HG03378 (cell line): ENCODE measurements around the gene MAP2K6.

Experiments
- ATAC-seq: cut with Tn5 transposase; IDR thresholded peaks from one replicate; pipeline ENCODE4 v1.9.1; 2021; ENCODE audit warnings: mild to moderate bottlenecking, moderate library complexity; ENCODE audit not compliant: unreplicated experiment

Gene MAP2K6

DNA sequence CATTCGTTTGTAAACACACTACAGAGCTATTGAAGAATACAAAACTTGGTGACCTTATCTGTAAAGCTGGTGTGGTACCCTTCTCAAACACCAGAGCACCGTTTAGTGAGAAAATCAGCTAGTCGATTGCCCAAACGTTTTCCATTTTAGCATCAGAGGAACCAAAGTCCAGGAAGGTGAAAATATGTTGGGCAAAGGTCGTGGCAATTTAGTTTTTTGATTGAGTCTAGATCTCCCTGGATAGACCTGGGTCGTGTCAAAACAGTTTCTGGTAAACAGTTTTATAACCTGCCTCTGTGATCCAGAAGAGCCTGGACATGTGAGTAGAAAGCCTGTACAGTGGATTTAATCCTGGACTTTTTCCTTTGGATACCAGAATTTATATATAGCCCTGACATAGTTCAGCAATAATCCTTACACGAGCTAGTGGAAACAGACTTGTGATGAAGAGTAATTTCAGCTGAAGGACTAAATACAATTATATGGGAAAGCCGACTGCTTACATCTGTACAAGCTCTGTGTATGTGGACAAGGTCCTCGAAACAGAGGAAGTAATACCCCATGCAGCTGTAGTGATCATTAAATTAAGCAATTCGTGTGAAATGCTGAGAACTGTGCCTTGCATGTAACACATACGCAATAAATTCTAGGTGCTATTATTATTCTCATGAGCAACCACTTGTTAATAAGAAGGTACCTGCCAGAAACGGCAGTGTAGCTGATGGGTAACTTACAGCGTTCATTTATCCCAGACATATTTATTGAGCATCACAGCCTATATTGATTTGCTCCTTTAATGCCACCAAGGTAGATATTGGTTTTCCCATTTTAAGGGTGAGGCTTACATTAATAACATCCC, 72.5 kb downstream of the MAP2K6 start:
- no peak for ATAC-seq

DNA sequence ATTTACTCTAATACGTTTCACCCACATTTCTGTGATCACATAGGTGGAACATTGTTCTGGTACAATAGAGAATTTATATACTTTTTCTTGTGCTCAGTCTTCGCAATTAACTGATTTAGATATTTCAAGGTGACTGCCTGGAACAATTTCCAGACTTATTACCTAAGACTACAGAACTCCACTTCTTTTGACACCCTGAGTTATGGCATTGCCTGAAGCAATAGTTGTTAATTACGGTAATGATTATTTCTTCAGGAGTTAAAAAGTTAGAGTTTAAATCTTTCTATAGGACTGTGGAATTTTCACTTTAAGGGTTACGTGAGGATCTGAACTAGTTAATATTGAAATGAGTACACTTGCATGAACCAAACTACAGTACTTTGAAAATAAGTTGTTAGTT, 74.8 kb downstream of the MAP2K6 start:
- ATAC-seq, result no peak

DNA sequence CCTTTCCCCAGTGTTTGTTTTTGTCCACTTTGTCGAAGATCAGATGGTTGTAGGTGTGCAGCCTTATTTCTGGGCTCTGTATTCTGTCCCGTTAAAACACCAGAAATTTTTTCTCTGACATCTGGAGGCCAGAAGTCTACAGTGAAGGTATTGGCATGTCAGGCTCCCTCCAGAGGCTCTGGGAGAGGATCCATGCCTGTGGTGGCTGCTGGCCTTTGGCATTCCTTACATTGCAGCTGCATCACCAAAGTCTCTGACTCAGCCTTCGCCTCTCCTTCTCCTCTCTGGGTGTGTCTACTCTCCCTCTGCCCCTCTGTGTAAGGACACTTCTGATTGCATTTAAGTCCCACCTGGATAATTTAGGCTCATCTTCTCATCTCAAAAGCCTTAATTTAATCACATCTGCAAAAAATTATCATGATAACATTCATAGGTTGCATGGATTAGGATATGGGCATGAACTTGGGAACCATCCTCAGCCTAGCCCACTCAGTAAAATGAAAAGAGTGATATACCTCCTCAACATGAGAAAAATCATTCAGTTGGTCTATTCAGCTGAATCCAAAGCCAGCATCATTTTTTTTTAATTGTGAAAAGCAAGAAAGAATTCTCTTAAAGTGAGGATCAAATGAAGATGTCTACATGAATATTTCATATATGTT, 78.0 kb downstream of the MAP2K6 start:
- ATAC-seq, result no peak

DNA sequence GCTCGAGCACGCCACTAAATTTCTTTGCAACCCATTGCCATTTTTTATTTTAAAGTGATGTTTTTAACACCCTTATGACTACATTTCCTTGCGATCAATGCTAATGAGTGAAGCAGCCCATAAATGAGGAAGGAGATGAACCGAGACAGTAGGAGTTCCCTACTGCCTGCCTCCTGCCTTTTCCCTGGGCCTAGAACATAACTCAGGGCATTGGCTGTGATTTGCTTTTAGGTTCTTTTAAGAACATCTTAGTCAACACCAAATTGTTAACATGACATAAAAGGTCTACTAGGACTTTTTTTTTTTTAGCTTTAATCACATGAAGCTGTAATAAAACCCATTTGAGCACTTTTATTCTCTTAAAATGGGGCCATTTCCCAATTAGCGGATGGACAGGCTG, 81.3 kb downstream of the MAP2K6 start:
- ATAC-seq, result no peak

DNA sequence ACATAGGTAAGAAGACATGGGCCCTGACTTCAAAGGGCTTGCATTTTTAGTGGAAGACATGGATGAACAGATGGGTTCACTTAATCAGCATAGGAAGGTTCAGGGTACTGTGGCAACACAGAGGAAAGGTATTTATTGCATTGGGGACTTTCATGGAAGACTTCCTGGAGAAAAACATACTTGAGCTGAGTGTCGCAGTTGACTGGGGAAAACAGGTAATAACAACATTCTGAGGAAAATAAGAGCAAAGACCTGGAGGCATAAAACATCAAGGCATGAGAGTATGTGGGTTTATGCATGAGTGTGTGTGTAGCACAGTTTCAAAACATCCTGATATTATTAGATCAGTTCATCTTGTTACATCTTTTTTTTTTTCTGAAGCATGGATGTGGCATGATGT, 82.7 kb downstream of the MAP2K6 start:
- no peak for ATAC-seq

DNA sequence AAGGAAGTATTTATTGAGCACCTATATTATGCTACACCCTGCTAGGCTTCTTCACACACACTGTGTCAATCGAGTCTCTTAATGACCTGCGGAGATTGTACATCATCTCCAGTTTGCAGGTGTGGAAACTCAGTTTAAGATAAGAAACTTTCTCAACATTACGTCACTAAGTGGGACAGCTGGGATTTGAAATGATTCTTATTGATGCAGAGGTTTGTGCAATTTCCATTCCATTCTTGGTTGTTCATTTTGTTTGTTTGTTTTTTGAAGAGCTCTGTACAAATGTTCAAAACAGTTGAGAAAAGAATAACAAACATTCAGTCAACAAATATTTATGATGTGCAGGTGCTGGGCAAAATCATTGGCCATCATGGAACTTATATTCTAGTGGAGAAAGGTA, 84.8 kb downstream of the MAP2K6 start:
- no peak for ATAC-seq

DNA sequence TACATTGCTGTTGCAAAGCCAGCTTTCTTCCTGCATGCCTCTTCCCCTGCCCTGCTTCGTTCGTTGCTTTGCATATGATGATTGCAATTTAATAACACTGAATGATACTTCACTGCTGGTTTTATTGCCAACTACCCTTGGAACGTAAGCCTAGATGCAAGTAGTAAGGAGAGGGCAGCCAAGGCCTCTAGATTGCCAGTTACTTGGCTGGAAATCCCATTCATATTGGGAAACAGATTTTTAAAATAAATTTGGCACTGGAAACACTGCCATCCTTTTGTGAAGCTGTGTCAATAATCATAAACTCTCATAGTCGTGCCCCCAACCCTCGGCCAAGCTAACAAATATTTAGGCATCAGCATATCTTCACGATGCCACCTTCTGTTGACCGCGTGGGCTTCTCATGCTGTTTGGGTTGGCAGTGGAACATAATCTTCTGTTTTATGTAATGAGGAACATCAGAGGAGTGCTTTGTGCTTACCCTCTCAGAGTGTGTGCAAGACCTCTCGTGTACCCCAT, 86.5 kb downstream of the MAP2K6 start:
- ATAC-seq, result no peak

DNA sequence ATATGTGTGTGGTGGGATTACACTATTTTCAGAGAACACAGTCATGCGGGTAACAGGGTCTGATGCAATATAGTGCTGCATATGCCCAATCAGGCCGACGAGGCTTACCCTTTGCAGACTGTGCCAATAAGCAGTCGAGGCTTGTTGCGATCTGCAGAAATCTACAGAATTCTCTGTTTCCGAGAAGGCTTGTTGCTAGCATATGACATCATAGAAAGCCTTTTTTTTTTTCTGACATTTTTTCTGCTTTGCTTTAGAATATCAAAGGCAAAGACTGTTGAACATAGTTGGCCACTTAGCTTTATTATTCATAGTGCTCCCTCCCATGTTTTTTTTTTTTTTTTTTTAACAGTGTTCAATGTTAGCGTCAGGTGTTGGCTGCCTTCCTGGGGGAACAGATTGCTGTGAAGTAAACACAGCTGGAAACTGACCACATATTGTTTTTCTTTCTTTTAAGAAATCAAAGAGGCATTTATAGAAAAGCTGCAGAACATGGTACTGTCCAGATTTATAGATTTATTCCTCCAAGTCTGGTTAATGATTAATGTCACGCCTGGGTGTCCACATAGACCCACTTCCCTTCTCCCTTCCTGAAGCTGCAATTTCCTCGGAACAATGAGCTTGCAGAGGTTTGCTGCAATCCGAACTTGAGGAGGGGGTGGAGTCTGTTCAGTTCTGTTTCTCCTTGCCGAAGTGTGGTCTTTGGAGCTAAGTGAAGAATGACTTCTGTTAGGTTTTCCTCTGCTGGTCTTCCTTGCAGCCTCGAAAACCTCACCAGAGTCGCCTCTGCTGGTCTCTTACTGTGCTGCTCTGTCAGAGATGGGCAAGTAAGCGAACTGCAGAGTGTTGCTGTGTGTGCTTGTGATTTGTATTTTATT, 87.3 kb downstream of the MAP2K6 start:
- no peak for ATAC-seq

DNA sequence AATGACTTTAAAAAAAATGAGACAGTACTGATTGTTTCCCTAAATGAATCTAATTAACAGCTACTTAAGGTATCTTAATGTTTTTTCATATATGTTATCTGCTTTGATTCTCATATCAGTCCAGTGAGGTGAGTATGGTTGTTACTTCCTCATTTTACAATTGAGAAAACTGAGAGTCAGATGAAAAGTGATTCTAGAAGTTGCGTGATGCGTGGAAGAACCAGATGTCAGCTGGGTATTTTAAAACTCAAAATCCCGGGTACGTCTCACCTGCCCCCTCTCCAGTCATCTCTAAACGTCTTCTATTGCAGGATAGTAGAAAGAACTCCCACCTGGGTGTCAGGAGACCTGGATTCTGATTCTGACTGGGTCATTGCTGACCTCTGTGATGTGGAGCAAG, 89.2 kb downstream of the MAP2K6 start:
- peak; percentile 91 for ATAC-seq

DNA sequence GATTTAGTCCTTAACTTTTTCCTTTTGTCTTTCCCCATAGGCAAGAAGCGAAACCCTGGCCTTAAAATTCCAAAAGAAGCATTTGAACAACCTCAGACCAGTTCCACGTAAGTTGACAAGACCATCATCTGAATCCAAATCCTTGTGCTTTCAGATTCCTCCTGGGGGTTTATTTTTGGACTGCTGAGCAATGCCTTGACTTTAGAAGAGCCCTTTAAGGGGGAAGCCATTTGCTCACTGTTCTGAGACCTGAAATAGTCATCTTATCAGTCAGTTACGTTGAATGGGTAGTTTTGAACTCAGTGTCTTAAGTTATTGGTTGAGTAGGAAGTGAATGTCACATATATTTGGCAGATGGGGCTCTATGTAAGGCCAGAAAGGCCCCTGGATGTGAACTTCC, 91.2 kb downstream of the MAP2K6 start:
- ATAC-seq, result no peak

DNA sequence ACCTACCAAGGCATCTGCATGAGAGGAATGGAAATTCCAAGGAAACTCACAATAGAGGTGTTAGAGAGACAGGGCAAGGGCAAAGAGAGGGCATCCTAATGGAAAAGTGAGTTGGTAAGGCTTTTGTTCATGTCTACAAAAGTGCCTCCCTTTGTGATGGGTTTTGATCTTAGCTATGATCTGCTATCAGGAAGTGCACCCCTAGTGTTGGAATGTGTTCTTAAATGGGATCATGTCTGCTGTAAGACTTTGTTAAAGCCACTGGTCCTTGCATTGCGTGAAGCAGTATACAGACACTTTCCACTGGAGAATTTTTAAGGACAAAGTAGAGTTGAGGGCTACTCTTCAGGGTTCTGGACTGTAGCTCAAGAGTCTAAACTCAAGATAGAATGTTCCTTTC, 92.0 kb downstream of the MAP2K6 start:
- no peak for ATAC-seq

DNA sequence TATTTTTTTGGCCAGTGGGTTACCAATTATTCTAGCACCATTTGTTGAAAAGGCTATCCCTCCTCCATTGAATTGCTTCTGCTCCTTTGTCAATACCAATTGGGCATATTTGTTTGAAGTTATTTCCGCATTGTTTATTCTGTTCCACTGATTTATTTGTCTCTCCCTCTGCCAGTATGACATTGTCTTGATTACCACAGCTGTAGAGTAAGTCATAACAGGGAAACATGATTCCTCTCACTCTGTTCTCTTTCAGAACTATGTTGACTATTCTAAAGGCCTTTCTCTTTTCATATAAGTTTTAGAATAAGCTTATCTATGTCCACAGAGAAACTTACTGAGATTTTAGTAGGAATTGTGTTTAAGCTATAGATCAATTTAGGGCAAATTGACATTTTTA, 94.3 kb downstream of the MAP2K6 start:
- ATAC-seq, result no peak

DNA sequence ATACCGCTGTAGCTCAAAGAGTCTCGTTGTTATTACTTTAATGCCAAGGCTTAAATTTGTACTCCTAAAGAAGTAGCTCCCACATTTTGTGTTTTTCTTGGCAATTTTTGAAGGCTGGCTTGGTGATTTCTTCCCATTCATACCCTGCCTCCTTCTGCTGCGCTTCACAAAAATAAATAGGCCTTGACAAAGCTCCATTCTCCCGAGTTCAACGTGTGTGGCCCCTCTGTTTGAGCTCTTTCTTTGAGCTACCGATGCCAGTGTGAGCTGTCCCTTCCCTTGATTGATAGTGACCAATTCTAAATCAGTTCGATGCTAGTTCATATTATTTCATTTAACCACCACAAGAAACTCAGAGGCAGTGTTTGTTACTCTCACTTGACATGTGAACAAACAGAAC, 96.8 kb downstream of the MAP2K6 start:
- ATAC-seq, result no peak

DNA sequence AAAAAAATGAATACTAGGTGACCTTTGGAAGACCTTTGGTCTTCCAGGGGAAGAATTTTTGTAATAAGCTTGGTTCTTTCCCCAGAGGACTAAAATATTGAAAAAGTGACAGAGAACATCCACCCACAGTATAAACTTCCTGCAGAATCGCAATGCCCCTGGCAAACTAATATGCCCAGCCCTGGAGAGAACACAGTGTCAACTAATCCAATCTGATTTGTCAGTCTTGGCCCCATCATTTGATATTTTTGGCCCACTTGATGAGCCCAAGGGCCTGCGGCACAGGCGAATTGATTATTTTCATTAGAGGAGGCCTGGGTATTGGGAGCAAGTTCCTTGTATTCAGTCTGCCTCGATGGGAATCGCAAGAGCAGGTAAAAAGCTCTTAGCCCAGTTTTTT, 98.4 kb downstream of the MAP2K6 start:
- no peak for ATAC-seq

DNA sequence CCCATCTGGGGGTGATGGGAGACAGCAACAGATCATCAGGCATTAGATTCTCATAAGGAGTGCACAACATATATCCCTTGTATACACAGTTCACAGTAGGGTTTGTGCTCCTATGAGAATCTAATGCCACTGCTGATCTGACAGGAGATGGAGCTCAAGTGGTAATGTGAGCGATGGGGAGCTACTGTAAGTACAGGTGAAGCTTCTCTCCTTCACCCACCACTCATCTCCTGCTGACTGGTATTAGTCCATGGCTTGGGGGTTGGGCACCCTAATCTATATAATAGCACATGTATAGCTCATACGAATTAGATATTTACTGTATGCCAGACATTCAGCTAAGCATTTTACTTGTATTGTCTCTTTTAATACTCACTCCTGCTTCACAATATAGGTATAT, 101.7 kb downstream of the MAP2K6 start:
- ATAC-seq, result peak; percentile 7

DNA sequence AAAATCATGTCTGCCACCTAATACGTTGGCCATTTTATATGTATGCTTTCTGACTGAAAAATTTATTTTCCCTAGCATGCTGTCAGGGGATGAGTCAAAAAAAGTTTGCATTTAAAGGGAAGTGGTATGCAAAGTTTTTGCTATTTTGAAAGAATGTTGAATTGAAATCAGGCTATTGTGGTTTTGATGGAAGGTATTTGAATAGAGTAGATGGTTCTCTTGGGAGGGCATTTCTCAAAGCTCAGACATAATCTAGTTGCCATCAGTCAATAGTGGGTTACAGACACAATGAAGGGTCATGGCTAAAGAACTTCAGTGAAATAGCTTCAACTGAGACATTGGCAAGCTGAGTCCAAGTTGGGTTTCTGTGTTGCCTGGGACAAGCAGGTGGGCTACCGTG, 102.4 kb downstream of the MAP2K6 start:
- ATAC-seq, result peak; percentile 94

DNA sequence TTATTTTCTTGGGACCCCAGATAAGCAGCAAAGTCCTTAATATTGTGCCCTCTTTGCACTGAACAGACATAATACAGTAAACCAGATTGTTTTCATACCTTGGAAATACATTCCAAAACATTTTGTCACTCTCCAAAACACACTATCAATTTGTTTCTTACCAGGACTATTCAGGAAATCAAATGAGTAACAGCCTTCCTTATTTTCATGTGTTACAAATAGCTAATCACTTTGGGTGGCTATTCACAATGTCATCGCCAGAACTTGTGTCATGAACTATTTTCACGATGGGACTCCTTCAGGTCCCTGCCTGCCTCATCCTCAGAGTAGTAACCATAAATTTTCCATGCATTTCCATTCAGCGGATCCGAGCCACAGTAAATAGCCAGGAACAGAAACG, 104.5 kb downstream of the MAP2K6 start:
- ATAC-seq, result no peak

DNA sequence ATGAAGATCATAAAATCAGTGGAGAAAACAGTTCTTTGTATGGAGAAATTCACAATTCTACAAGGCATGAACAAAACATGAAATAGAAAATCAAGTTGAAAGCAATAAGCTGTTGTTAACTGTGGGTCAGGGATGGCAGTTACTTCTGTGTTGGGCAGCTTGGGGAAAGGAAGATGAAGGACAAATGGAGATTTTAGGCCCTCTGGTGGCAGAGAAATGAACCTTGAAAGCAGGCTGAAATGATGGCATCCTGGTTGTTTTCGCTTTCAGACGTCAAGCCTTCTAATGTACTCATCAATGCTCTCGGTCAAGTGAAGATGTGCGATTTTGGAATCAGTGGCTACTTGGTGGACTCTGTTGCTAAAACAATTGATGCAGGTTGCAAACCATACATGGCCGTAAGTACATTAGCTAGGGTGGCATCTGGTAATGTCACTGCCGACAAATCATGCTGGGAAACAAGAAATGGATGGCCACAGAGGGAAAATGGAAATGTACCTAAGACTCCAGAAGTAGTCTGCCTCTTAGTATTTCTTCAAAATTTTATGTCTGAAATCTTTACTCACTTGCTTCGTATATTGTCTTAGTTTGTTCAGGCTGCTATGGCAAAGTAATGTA, 108.9 kb downstream of the MAP2K6 start:
- ATAC-seq, result peak; percentile 72

DNA sequence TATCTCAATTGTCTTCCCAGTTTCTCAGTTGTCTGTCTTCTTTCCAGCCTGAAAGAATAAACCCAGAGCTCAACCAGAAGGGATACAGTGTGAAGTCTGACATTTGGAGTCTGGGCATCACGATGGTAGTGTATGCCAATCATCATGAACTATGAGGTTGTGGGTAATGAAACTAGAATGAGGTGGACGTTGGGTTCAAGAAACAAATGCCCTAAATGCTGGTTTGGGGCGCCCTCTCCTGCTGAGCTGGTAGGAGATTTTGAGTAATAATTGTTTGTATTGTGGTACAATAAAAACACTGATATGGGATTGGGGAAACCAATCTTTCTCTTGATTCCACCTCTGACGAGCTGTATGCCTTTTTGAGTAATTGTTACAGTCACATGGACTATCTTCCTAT, 110.4 kb downstream of the MAP2K6 start:
- ATAC-seq, result no peak

DNA sequence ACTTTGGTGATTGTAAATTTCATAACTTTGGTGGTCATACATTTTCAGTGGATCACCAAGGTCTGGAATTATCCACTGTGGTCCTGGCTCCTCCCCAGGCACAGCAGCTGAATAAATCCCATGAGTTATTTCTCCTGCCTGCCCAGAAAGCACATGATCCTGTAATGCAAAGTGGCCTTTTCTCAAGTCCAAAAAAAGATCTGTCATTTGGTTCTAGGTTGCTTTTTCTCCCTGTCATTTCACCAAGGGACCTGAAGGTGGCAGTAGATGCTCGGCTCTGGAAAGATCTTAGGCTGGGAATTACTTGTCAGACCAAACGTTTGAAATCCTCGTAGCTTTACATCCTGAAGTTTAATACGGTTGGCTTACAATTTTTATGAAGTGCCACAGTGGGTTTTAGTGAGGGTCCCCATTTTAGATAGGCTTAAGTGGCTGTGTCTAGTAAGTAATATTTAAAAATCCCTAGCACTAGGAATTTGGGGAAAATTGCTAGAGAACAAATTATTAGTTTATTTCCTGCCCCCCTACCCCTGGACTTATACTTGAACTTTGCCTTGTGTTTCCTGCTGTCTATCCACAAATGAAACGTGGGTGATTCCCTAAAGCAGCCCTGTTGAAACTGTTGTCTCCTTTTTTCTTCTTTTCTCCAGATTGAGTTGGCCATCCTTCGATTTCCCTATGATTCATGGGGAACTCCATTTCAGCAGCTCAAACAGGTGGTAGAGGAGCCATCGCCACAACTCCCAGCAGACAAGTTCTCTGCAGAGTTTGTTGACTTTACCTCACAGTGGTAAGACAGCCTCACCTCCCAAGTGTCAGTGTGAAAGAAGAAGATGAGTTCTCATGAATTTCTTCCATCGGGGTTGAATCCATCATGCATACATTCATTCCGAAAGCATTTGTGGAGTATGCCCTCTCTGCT, 111.7 kb downstream of the MAP2K6 start:
- ATAC-seq, result peak; percentile 52
